Neuron (in vitro differentiated cells): ENCODE data around the gene HTRA1.

ENCODE experiments used
- H2AFZ ChIP-seq: one replicate; pipeline ENCODE4 v1.6.1; 2013; ENCODE audit warnings: low read depth, mild to moderate bottlenecking, inconsistent platforms, low read length, moderate library complexity
- H3K27me3 ChIP-seq: one replicate; pipeline ENCODE4 v1.6.1; 2013; ENCODE audit warnings: low read length; ENCODE audit not compliant: insufficient read depth
- H3K36me3 ChIP-seq: one replicate; pipeline ENCODE4 v1.6.1; 2013; ENCODE audit warnings: low read length; ENCODE audit not compliant: insufficient read depth
- H3K4me1 ChIP-seq: one replicate; pipeline ENCODE4 v1.6.1; 2013; ENCODE audit warnings: low read length; ENCODE audit not compliant: insufficient read depth
- H3K4me3 ChIP-seq: 2 replicates; pipeline ENCODE4 v1.5.1; 2013; ENCODE audit warnings: mild to moderate bottlenecking, low read length, moderate library complexity
- H3K9me3 ChIP-seq: one replicate; pipeline ENCODE4 v1.6.1; 2013; ENCODE audit warnings: low read length

The HTRA1 gene

GRCh38 chr10:122550427-122550826 lies 89.1 kb downstream of the HTRA1 start:
- Histone ChIP-seq H3K36me3 (no peaks in the 10 kb centered on the region), H2AFZ (no peak overlapping the region), H3K9me3 (no peaks in the 10 kb centered on the region), H3K4me3 (no peak overlapping the region), H3K27me3 (peaks cover 5% of the 10 kb centered on the region), H3K4me1 (no peaks in the 10 kb centered on the region)

GRCh38 chr10:122550983-122551382 lies 89.6 kb downstream of the HTRA1 start:
- Histone ChIP-seq H3K4me3 (no peak overlapping the region), H3K4me1 (no peaks in the 10 kb centered on the region), H3K9me3 (no peaks in the 10 kb centered on the region), H2AFZ (no peak overlapping the region), H3K27me3 (peaks cover 5% of the 10 kb centered on the region), H3K36me3 (no peaks in the 10 kb centered on the region)

GRCh38 chr10:122551450-122551849 lies 90.1 kb downstream of the HTRA1 start:
- Histone ChIP-seq H3K36me3 (no peaks in the 10 kb centered on the region), H2AFZ (no peak overlapping the region), H3K9me3 (no peaks in the 10 kb centered on the region), H3K27me3 (peaks cover 5% of the 10 kb centered on the region), H3K4me3 (no peak overlapping the region), H3K4me1 (no peaks in the 10 kb centered on the region)

GRCh38 chr10:122553341-122553740 lies 92.0 kb downstream of the HTRA1 start:
- Histone ChIP-seq H3K4me3 (no peak overlapping the region), H2AFZ (no peak overlapping the region), H3K4me1 (no peaks in the 10 kb centered on the region), H3K36me3 (no peaks in the 10 kb centered on the region), H3K27me3 (peaks cover 5% of the 10 kb centered on the region), H3K9me3 (no peaks in the 10 kb centered on the region)

GRCh38 chr10:122554131-122555036 lies 93.0 kb downstream of the HTRA1 start:
- H3K36me3 ChIP-seq: no peaks in the 10 kb centered on the region
- no peak overlapping the region for H2AFZ ChIP-seq
- peaks cover 4% of the 10 kb centered on the region for H3K27me3 ChIP-seq
- H3K4me3 ChIP-seq: no peak overlapping the region
- H3K9me3 ChIP-seq: no peaks in the 10 kb centered on the region
- no peaks in the 10 kb centered on the region for H3K4me1 ChIP-seq

GRCh38 chr10:122555442-122555841 lies 94.1 kb downstream of the HTRA1 start:
- no peaks in the 10 kb centered on the region for H3K27me3 ChIP-seq
- no peak overlapping the region for H2AFZ ChIP-seq
- H3K9me3 ChIP-seq: no peaks in the 10 kb centered on the region
- H3K36me3 ChIP-seq: no peaks in the 10 kb centered on the region
- no peaks in the 10 kb centered on the region for H3K4me1 ChIP-seq
- H3K4me3 ChIP-seq: no peak overlapping the region

GRCh38 chr10:122557516-122557915 lies 96.2 kb downstream of the HTRA1 start:
- Histone ChIP-seq H2AFZ (no peak overlapping the region), H3K9me3 (no peaks in the 10 kb centered on the region), H3K36me3 (no peaks in the 10 kb centered on the region), H3K4me1 (no peaks in the 10 kb centered on the region), H3K4me3 (no peak overlapping the region), H3K27me3 (no peaks in the 10 kb centered on the region)

GRCh38 chr10:122558452-122558851 lies 97.1 kb downstream of the HTRA1 start:
- no peaks in the 10 kb centered on the region for H3K27me3 ChIP-seq
- H3K4me1 ChIP-seq: no peaks in the 10 kb centered on the region

GRCh38 chr10:122559228-122559627 lies 97.9 kb downstream of the HTRA1 start:
- H3K36me3 ChIP-seq: no peaks in the 10 kb centered on the region
- no peaks in the 10 kb centered on the region for H3K9me3 ChIP-seq
- H2AFZ ChIP-seq: no peak overlapping the region
- H3K4me3 ChIP-seq: no peak overlapping the region
- H3K27me3 ChIP-seq: no peaks in the 10 kb centered on the region
- no peaks in the 10 kb centered on the region for H3K4me1 ChIP-seq

More at GRCh38 chr10:122558452-122558851, 97.1 kb downstream of the HTRA1 start:
- Histone ChIP-seq H3K4me3 (no peak overlapping the region), H3K36me3 (no peaks in the 10 kb centered on the region), H2AFZ (no peak overlapping the region), H3K9me3 (no peaks in the 10 kb centered on the region)

- H3K9me3 ChIP-seq: no peaks in the 10 kb centered on the region
- H3K27me3 ChIP-seq: no peaks in the 10 kb centered on the region
- H2AFZ ChIP-seq: no peak within 1 kb of the TSS
- no peaks in the 10 kb centered on the region for H3K36me3 ChIP-seq
- no peak within 1 kb of the TSS for H3K4me3 ChIP-seq
- H3K4me1 ChIP-seq: no peaks in the 10 kb centered on the region
These were observed 99.0 kb downstream of the HTRA1 start, which contains the start of gene DMBT1 for GRCh38 chr10:122560279-122560804. Gene DMBT1, plus strand, starts transcription at chr10:122560754. Its CDS starts 17 bp downstream, at chr10:122560771.

- no peaks in the 10 kb centered on the region for H3K27me3 ChIP-seq
- peaks cover 2% of the 10 kb centered on the region for H3K4me1 ChIP-seq
These were observed 99.9 kb downstream of the HTRA1 start for GRCh38 chr10:122561212-122561611.

GRCh38 chr10:122561792-122562191 lies 100.4 kb downstream of the HTRA1 start:
- H3K27me3 ChIP-seq: no peaks in the 10 kb centered on the region
- no peaks in the 10 kb centered on the region for H3K9me3 ChIP-seq
- H2AFZ ChIP-seq: no peak overlapping the region
- H3K4me3 ChIP-seq: no peak overlapping the region
- peaks cover 2% of the 10 kb centered on the region for H3K4me1 ChIP-seq
- no peaks in the 10 kb centered on the region for H3K36me3 ChIP-seq

More at GRCh38 chr10:122561212-122561611, 99.9 kb downstream of the HTRA1 start:
- H3K9me3 ChIP-seq: no peaks in the 10 kb centered on the region
- H3K4me3 ChIP-seq: no peak overlapping the region
- H3K36me3 ChIP-seq: no peaks in the 10 kb centered on the region
- H2AFZ ChIP-seq: no peak overlapping the region
